Activated CD4-positive, alpha-beta T cell treated with anti-CD3 and anti-CD28 coated beads for 24 hours (primary cell): ENCODE measurements around the gene TRIM47.
A peak's percentile ranks its signal among the peaks of the same experiment; 100 is the strongest.

Experiments
- DNase-seq, 2 donors: peaks; one replicate each; pipeline ENCODE4 v3.0.0-alpha.2; 2020; ENCODE audit warnings: low read depth in 2 of 2

The TRIM47 gene

GRCh38 chr17:75909051-75909811 lies 30.9 kb upstream of the TRIM47 start:
- DNase-seq: no peak

- DNase-seq: no peak
Observed at GRCh38 chr17:75908201-75908600, 29.8 kb upstream of the TRIM47 start.

- no peak for DNase-seq
Observed at GRCh38 chr17:75906143-75906884, 27.9 kb upstream of the TRIM47 start.

- DNase-seq: peak; percentile 91 to 92
Observed at GRCh38 chr17:75904749-75905521, 26.6 kb upstream of the TRIM47 start, which contains the start of gene MRPL38. Gene MRPL38 (minus strand): TSS chr17:75904884. CDS start chr17:75904875, 9 bp downstream.

- no peak for DNase-seq
Observed at GRCh38 chr17:75902406-75902805, 24.0 kb upstream of the TRIM47 start.

- DNase-seq: no peak
Observed at GRCh38 chr17:75901727-75902126, 23.3 kb upstream of the TRIM47 start.

GRCh38 chr17:75900691-75901533 lies 22.5 kb upstream of the TRIM47 start:
- no peak for DNase-seq

GRCh38 chr17:75899767-75900468 lies 21.5 kb upstream of the TRIM47 start:
- no peak for DNase-seq

- DNase-seq: no peak
Observed at GRCh38 chr17:75899353-75899752, 21.0 kb upstream of the TRIM47 start.

GRCh38 chr17:75898791-75899190 lies 20.4 kb upstream of the TRIM47 start:
- DNase-seq: no peak

- no peak for DNase-seq
Observed at GRCh38 chr17:75898065-75898464, 19.7 kb upstream of the TRIM47 start.

- no peak for DNase-seq
Observed at GRCh38 chr17:75897160-75898019, 19.0 kb upstream of the TRIM47 start.

- peak; percentile 65 for DNase-seq
Observed at GRCh38 chr17:75896415-75897159, 18.2 kb upstream of the TRIM47 start, which contains the start of gene TRIM65. Gene TRIM65 (minus strand): TSS chr17:75896951. CDS start chr17:75896937, 14 bp downstream.

- no peak for DNase-seq
Observed at GRCh38 chr17:75895370-75896155, 17.2 kb upstream of the TRIM47 start.

GRCh38 chr17:75894049-75894733 lies 15.8 kb upstream of the TRIM47 start:
- DNase-seq: no peak

GRCh38 chr17:75893305-75894048 lies 15.1 kb upstream of the TRIM47 start:
- no peak for DNase-seq
